ENCODE data around the gene TRAF3IP1.
"Not testable (repeated sequence)": the region's sequence is repeated elsewhere in the genome, so short reads cannot be mapped to it uniquely, and the experiment has no call there.

TRAF3IP1 gene

DNA sequence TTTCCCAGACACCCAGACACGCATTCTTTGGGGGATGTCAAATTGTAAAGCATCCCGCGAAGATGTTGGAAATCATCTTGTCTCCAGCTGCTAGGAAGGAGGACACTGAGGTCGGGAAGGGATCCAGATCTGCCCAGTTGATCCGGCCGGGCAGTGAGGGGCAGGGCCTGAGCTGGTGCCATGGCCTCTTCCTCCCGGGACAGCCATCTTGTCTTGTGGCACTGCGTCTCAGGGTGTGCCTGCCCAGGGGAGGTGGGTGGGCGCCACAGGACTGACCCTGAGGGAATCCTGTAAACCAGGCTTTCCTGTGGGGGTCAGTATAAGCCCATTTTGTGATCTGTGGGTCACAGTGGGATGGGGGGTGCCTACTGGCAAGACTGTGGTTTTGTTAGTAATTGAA is 10.1 kb downstream of the TRAF3IP1 start:
- Mint-ChIP-seq H3K36me3 (ENCODE audit: low read depth) (peaks cover 55% of the 10 kb centered on the region), H3K27me3 (ENCODE audit: low read depth) (no peaks in the 10 kb centered on the region), H3K9me3 (no peaks in the 10 kb centered on the region), H3K4me3 (no peak overlapping the region), H3K4me1 (no peaks in the 10 kb centered on the region), H3K27ac (no peak overlapping the region)
- TF ChIP-seq, protein P1, sequence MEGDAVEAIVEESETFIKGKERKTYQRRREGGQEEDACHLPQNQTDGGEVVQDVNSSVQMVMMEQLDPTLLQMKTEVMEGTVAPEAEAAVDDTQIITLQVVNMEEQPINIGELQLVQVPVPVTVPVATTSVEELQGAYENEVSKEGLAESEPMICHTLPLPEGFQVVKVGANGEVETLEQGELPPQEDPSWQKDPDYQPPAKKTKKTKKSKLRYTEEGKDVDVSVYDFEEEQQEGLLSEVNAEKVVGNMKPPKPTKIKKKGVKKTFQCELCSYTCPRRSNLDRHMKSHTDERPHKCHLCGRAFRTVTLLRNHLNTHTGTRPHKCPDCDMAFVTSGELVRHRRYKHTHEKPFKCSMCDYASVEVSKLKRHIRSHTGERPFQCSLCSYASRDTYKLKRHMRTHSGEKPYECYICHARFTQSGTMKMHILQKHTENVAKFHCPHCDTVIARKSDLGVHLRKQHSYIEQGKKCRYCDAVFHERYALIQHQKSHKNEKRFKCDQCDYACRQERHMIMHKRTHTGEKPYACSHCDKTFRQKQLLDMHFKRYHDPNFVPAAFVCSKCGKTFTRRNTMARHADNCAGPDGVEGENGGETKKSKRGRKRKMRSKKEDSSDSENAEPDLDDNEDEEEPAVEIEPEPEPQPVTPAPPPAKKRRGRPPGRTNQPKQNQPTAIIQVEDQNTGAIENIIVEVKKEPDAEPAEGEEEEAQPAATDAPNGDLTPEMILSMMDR (IDR thresholded peaks at IDR 0.05; ENCODE audit: unreplicated experiment in 3 of 3): no peak

DNA sequence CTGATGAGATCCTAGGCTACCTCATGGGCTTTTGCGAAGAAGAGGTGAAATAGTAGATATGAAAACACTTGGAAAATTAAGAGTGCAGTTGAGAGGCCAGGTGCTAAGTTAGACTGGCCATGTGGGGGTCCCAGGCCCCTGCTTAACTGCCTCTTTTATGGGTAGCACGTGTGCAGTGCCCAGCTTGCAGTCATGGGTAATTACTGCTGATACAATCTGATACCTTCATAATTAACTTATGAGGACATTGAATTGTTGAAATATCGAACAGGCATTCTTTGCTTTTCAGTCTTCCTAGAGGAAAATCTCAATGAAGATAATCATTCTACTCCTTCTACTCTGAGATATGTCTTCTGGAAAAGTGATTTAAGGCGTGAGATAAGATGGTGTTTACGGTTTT is 11.6 kb downstream of the TRAF3IP1 start:
- no peak overlapping the region for H3K4me3 Mint-ChIP-seq
- no peaks in the 10 kb centered on the region for H3K27me3 Mint-ChIP-seq (ENCODE audit: low read depth)
- no peaks in the 10 kb centered on the region for H3K4me1 Mint-ChIP-seq
- H3K36me3 Mint-ChIP-seq (ENCODE audit: low read depth): peaks cover 47% of the 10 kb centered on the region
- H3K27ac Mint-ChIP-seq: no peak overlapping the region
- H3K9me3 Mint-ChIP-seq: no peaks in the 10 kb centered on the region
- TF ChIP-seq, protein P1 (IDR thresholded peaks at IDR 0.05; ENCODE audit: unreplicated experiment in 3 of 3): no peak

DNA sequence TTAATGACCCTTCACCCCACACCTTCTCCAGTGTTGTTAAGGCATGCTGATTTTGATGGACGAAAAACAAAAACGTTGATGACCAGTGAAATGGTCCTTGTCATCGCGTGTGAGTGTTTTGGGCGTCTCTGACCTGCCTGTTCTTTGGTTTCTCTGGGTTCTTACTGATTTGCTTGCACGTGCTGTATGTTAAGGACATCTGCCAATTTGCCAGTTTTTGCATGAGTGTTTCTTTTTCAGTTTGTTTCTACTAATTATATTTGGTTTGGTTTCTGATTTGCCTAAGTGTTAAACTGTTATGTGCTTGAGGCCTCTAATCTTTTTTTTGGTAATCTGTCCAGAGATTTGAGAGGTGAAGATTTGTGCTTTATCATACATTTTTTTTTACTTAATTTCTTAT is 14.6 kb downstream of the TRAF3IP1 start:
- TF ChIP-seq, protein P1 (IDR thresholded peaks at IDR 0.05; ENCODE audit: unreplicated experiment in 3 of 3): no peak
- peaks cover 29% of the 10 kb centered on the region for H3K36me3 Mint-ChIP-seq (ENCODE audit: low read depth)
- H3K27me3 Mint-ChIP-seq (ENCODE audit: low read depth): no peaks in the 10 kb centered on the region
- no peak overlapping the region for H3K4me3 Mint-ChIP-seq
- H3K4me1 Mint-ChIP-seq: no peaks in the 10 kb centered on the region
- no peak overlapping the region for H3K27ac Mint-ChIP-seq
- H3K9me3 Mint-ChIP-seq: no peaks in the 10 kb centered on the region

DNA sequence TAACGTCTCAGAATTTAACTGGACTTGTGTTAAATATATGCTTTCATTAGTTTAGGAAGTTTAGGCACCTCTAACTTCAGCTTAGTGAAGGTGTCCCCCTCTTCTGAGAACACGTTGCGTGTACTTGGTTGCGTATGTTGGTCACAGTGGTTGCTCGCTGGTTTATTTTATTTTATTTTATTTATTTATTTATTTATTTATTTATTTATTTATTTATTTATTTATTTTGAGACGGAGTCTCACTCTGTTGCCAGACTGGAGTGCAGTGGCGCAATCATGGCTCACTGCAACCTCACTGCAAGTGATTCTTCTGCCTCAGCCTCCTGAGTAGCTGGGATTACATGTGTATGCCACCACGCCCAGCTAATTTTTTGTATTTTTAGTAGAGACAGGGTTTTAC is 15.3 kb downstream of the TRAF3IP1 start:
- H3K9me3 Mint-ChIP-seq; H3K4me3 Mint-ChIP-seq; H3K4me1 Mint-ChIP-seq; H3K27ac Mint-ChIP-seq; H3K27me3 Mint-ChIP-seq (ENCODE audit: low read depth): not testable (repeated sequence)
- H3K36me3 Mint-ChIP-seq (ENCODE audit: low read depth): peaks cover 30% of the 10 kb centered on the region

DNA sequence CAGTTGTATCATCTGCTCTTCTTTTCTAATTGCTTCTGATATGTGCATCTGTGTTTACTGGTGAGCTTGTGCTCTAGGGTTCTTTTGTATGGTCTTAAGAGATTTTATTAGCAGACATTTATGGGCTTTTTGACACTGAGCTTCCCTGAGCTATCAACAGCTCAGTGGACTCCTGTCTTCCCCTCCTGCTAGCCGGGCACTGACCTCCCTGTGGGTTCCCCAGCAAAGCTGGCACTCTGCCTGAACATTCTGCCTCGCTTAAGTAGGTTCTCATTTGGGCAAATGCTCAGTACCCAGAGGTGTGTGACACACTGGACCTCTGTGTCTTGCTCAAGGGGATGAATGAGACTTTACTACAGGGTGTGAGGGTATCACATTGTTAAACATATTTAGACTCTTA is 15.8 kb downstream of the TRAF3IP1 start:
- TF ChIP-seq, protein P1 (IDR thresholded peaks at IDR 0.05; ENCODE audit: unreplicated experiment in 3 of 3): no peak
- H3K27ac Mint-ChIP-seq: no peak overlapping the region
- H3K9me3 Mint-ChIP-seq: no peaks in the 10 kb centered on the region
- H3K36me3 Mint-ChIP-seq (ENCODE audit: low read depth): peaks cover 30% of the 10 kb centered on the region
- no peaks in the 10 kb centered on the region for H3K27me3 Mint-ChIP-seq (ENCODE audit: low read depth)
- H3K4me1 Mint-ChIP-seq: no peaks in the 10 kb centered on the region
- no peak overlapping the region for H3K4me3 Mint-ChIP-seq

DNA sequence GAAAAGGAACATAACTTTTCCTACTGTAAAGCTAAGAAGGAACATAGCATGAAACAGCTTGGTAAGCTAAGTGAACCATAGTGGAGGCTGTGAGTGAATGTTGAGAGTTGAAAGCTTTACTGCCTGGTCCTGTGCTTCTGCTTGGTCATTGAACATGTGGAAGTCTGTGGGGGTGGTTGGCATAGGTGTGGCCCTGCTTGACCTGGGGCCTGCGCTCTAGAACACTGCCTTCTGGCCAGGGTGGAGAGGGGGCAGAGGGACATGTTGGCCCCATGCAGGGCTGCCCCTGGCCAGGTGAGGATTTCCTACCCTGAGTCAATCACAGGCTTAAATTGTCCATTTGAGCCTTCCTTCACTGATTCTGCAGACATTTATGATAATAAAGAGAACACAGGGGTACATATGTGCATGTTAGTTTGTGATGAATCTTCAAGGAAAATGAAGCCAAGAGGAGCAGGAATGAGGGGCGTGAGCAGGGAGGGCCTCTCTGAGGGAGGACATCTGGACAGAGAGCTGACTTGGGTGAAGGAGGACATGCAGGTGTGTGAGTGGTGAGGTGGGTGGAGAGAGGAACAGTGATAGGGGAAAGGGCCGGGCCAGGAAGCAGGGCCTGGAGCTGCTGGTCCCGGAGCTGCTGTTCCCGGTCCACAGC is 16.6 kb downstream of the TRAF3IP1 start:
- TF ChIP-seq, protein P1 (IDR thresholded peaks at IDR 0.05; ENCODE audit: unreplicated experiment in 3 of 3): no peak
- peaks cover 30% of the 10 kb centered on the region for H3K36me3 Mint-ChIP-seq (ENCODE audit: low read depth)
- H3K27me3 Mint-ChIP-seq (ENCODE audit: low read depth): no peaks in the 10 kb centered on the region
- no peak overlapping the region for H3K27ac Mint-ChIP-seq
- no peaks in the 10 kb centered on the region for H3K9me3 Mint-ChIP-seq
- no peak overlapping the region for H3K4me3 Mint-ChIP-seq
- H3K4me1 Mint-ChIP-seq: no peaks in the 10 kb centered on the region
